NT2/D1 (cell line): ENCODE measurements around the gene F2.

Experiments used
- DNase-seq: peaks from one replicate; pipeline ENCODE4 v3.0.0-alpha.2; 2011; ENCODE audit warnings: low read depth, low spot score
- H3K27me3 ChIP-seq: 2 replicates; pipeline ENCODE4 v1.6.0; 2011; ENCODE audit warnings: mild to moderate bottlenecking; ENCODE audit not compliant: insufficient read length, insufficient read depth
- H3K36me3 ChIP-seq: 2 replicates; pipeline ENCODE4 v1.6.1; 2011; ENCODE audit warnings: mild to moderate bottlenecking, low read length, mixed read lengths; ENCODE audit not compliant: insufficient read depth, insufficient read length
- H3K4me1 ChIP-seq: 2 replicates; pipeline ENCODE4 v1.5.1; 2011; ENCODE audit not compliant: insufficient read depth, insufficient read length
- H3K4me3 ChIP-seq: 2 replicates; pipeline ENCODE4 v1.5.1; 2011; ENCODE audit warnings: low read depth; ENCODE audit not compliant: insufficient read length
- H3K9ac ChIP-seq: 2 replicates; pipeline ENCODE4 v1.6.0; 2011; ENCODE audit warnings: low read depth; ENCODE audit not compliant: insufficient read length
- H3K9me3 ChIP-seq: 2 replicates; pipeline ENCODE4 v1.5.1; 2011; ENCODE audit warnings: mild to moderate bottlenecking, low read length; ENCODE audit not compliant: insufficient read depth
- SUZ12 ChIP-seq: IDR thresholded peaks from 2 replicates; pipeline ENCODE4 v1.6.1; 2011; ENCODE audit not compliant: insufficient read length, insufficient read depth; ENCODE audit errors: extremely low read depth
- YY1 ChIP-seq: IDR thresholded peaks from 2 replicates; pipeline ENCODE4 v1.6.1; 2011; ENCODE audit not compliant: insufficient read length, insufficient read depth
- ZNF274 ChIP-seq: IDR thresholded peaks from 2 replicates; pipeline ENCODE4 v1.6.1; 2011; ENCODE audit warnings: mild to moderate bottlenecking, low read depth, low read length

Gene F2

GRCh38 chr11:46679241-46680163 is 39.5 kb upstream of the F2 start:
- Histone ChIP-seq H3K36me3 (peaks cover 66% of the 10 kb centered on the region), H3K9ac (no peak overlapping the region), H3K4me3 (no peak overlapping the region), H3K27me3 (no peaks in the 10 kb centered on the region), H3K4me1 (peaks cover 25% of the 10 kb centered on the region), H3K9me3 (no peaks in the 10 kb centered on the region)
- no peak for DNase-seq
- TF ChIP-seq ZNF274 (no peak), YY1 (no peak)

- peaks cover 25% of the 10 kb centered on the region for H3K4me1 ChIP-seq
- no peak for TF ChIP-seq YY1
- TF ChIP-seq SUZ12: no peak
- TF ChIP-seq ZNF274: no peak
Observed at GRCh38 chr11:46680164-46680760, 38.8 kb upstream of the F2 start.

GRCh38 chr11:46680815-46681214 is 38.2 kb upstream of the F2 start:
- no peak for DNase-seq
- TF ChIP-seq YY1 (no peak), SUZ12 (no peak), ZNF274 (no peak)
- peaks cover 68% of the 10 kb centered on the region for H3K36me3 ChIP-seq
- H3K27me3 ChIP-seq: no peaks in the 10 kb centered on the region
- peaks cover 20% of the 10 kb centered on the region for H3K4me1 ChIP-seq
- H3K4me3 ChIP-seq: no peak overlapping the region
- H3K9me3 ChIP-seq: no peaks in the 10 kb centered on the region
- no peak overlapping the region for H3K9ac ChIP-seq

More at GRCh38 chr11:46680164-46680760, 38.8 kb upstream of the F2 start:
- H3K9ac ChIP-seq: no peak overlapping the region
- no peaks in the 10 kb centered on the region for H3K27me3 ChIP-seq
- H3K9me3 ChIP-seq: no peaks in the 10 kb centered on the region
- DNase-seq: no peak
- peaks cover 66% of the 10 kb centered on the region for H3K36me3 ChIP-seq
- no peak overlapping the region for H3K4me3 ChIP-seq

GRCh38 chr11:46681814-46682213 is 37.2 kb upstream of the F2 start:
- H3K9me3 ChIP-seq: no peaks in the 10 kb centered on the region
- DNase-seq: no peak
- H3K27me3 ChIP-seq: no peaks in the 10 kb centered on the region
- H3K4me1 ChIP-seq: peaks cover 17% of the 10 kb centered on the region
- peaks cover 68% of the 10 kb centered on the region for H3K36me3 ChIP-seq
- H3K9ac ChIP-seq: no peak overlapping the region
- TF ChIP-seq YY1: no peak
- no peak overlapping the region for H3K4me3 ChIP-seq

GRCh38 chr11:46682773-46683752 is 36.0 kb upstream of the F2 start:
- no peak for DNase-seq
- Histone ChIP-seq H3K27me3 (no peaks in the 10 kb centered on the region), H3K4me1 (peaks cover 10% of the 10 kb centered on the region), H3K4me3 (no peak overlapping the region), H3K36me3 (peaks cover 71% of the 10 kb centered on the region), H3K9ac (no peak overlapping the region), H3K9me3 (no peaks in the 10 kb centered on the region)
- TF ChIP-seq ZNF274: no peak
- no peak for TF ChIP-seq SUZ12
- no peak for TF ChIP-seq YY1

GRCh38 chr11:46684367-46684766 is 34.6 kb upstream of the F2 start:
- Histone ChIP-seq H3K4me1 (peaks cover 3% of the 10 kb centered on the region), H3K4me3 (no peak overlapping the region), H3K36me3 (peaks cover 67% of the 10 kb centered on the region), H3K9ac (no peak overlapping the region), H3K9me3 (no peaks in the 10 kb centered on the region), H3K27me3 (no peaks in the 10 kb centered on the region)
- DNase-seq: no peak
- TF ChIP-seq ZNF274 (no peak), SUZ12 (no peak), YY1 (no peak)
